Urothelium cell line (cell line): ENCODE measurements around the gene LDLR.

Source experiments
- DNase-seq: peaks from one replicate; pipeline ENCODE4 v3.0.0; 2011; ENCODE audit warnings: low spot score, mixed read lengths
- FAIRE-seq: peaks from 2 replicates; lab custom pipeline; 2011; peaks lifted over from hg19 to GRCh38; lab: Jason Lieb, UNC

Gene LDLR

DNA sequence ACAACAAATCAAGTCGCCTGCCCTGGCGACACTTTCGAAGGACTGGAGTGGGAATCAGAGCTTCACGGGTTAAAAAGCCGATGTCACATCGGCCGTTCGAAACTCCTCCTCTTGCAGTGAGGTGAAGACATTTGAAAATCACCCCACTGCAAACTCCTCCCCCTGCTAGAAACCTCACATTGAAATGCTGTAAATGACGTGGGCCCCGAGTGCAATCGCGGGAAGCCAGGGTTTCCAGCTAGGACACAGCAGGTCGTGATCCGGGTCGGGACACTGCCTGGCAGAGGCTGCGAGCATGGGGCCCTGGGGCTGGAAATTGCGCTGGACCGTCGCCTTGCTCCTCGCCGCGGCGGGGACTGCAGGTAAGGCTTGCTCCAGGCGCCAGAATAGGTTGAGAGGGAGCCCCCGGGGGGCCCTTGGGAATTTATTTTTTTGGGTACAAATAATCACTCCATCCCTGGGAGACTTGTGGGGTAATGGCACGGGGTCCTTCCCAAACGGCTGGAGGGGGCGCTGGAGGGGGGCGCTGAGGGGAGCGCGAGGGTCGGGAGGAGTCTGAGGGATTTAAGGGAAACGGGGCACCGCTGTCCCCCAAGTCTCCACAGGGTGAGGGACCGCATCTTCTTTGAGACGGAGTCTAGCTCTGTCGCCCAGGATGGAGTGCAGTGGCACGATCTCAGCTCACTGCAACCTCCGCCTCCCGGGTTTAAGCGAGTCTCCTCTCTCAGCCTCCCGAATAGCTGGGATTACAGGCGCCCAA, at the start of gene LDLR:
Gene LDLR, plus strand, starts transcription at position 210 of the 760 bp plus-strand sequence. Its CDS starts 86 bp downstream, at position 296.
- FAIRE-seq = no peak

GRCh38 chr19:11041194-11041593, 48.1 kb upstream of the LDLR start:
- FAIRE-seq = no peak

More for the DNA sequence above, at the start of gene LDLR:
- DNase-seq = peak; percentile 77

DNA sequence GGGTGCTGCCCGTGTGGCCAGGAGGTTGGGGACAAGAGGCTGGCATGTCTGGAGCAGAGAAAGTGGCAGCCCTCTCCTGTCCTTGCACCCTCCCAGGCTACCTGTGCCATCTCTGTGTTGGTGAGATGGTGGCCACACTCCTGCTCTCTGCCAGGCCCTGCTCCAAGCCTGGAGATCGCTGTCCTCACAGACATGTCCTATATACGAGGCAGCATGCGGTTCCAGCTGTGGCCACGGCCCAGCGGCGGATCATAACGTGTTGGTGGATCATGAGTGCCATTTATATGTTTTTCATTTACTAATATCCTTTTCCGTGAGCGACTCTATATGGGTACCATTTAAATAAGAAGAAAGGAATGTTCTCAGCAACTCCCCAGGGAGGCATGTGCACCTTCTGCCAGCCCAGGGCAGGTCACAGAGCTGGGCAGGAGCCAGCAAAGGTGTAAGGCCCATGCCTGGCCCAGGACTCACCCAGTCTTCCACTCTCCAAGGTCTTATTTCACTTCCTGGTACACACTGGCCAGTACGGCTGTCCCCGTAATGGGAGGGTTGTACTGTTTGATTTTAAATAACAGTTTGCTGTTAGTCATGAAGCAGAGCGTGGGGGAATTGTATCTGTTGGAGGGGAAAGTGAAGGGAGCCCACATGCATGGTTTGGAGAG, 47.2 kb upstream of the LDLR start:
- FAIRE-seq = no peak
- DNase-seq = no peak

More at GRCh38 chr19:11041194-11041593, 48.1 kb upstream of the LDLR start:
- DNase-seq = no peak

GRCh38 chr19:11044431-11044830, 44.8 kb upstream of the LDLR start:
- FAIRE-seq = no peak
- no peak for DNase-seq

DNA sequence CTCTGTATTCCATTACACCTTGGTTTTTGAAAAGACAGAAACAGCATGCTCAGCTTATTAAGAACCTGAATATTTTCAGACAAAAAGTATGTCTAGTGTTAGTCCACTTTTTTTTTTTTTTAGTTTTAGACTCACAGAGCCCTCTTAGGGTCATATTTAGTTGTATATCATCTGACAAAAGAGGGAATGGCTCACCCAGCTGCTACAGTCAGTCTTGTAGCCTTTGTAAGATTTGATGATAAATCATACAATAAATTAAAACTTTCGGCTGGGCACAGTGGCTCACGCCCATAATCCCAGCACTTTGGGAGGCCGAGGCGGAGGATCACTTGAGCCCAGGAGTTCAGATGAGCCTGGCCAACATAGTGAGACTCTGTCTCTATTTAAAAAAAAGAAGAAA, 43.7 kb upstream of the LDLR start:
- FAIRE-seq (no peak), DNase-seq (no peak)

DNA sequence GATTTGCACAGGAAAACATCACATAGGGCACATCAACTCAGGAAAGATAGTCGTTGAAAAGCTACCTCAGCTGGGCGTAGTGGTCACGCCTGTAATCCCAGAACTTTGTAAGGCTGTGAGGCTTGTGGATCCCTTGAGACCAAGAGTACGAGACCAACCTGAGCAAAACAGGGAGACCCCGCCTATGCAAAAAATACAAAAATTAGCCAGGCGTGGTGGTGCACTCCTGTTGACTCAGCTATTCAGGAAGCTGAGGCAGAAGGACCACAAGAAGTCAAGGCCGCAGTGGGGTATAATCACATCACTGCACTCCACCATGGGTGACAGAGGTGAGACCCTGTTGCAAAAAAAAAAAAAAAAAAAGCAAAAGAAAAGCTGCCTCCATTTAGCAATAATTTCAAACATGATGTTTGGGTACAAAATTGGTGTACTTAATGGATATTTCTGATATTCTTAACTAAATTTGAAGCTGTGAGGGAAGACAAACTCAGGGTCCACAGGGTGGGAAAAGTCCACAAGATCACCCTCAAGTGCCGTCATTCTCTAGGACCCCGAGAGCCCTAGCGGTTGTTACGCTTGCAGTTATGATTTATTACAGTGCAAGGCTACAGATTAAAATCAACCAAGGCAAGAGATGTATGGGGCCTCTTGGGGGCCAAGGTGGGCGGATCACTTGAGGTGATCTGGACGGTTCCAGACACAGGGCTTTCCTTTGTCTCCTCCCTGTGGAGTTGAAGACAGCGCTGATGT, 42.5 kb upstream of the LDLR start:
- DNase-seq = no peak
- no peak for FAIRE-seq

DNA sequence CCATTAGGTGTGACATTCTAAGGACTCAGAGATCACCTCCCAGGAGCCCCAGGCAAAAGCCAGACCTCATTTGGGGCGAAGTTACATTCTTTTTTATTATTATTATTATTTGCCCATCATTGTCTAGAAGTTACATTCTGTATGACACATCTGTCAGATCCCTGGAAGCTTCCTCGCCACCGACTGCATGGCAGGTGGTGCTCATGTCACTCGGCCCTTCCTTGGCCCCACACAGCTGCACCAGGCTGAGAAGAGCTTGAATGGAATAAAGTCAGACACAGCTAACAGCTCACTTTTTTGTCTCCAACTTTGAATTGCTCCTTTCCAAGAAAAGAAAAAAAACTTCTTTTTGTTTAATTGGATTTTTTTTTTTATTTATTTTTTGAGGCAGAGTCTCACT, 41.4 kb upstream of the LDLR start:
- FAIRE-seq (no peak), DNase-seq (no peak)

- FAIRE-seq (no peak), DNase-seq (no peak)
Measured at GRCh38 chr19:11050323-11051114, 38.7 kb upstream of the LDLR start.

GRCh38 chr19:11053817-11054195, 35.5 kb upstream of the LDLR start:
- DNase-seq = no peak
- no peak for FAIRE-seq

- FAIRE-seq (no peak), DNase-seq (no peak)
Measured at GRCh38 chr19:11054200-11054599, 35.1 kb upstream of the LDLR start.

DNA sequence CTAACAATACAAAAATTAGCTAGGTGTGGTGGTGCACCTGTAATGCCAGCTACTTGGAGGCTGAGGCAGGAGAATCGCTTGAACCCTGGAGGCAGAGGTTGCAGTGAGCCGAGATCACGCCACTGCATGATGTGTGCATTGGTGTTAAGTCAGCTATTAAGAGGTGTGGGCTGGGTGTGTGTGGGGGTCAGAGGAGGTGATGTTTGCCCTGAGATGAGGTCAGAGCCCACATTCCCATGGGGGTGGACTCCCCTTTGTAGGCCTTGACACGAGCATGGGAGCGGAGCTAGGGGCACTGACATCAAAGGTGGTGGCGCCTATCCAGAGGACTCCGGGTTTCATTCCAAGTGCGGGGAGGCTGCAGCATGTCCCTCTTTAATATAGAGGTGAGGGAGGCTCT, 34.6 kb upstream of the LDLR start:
- FAIRE-seq (no peak), DNase-seq (no peak)

DNA sequence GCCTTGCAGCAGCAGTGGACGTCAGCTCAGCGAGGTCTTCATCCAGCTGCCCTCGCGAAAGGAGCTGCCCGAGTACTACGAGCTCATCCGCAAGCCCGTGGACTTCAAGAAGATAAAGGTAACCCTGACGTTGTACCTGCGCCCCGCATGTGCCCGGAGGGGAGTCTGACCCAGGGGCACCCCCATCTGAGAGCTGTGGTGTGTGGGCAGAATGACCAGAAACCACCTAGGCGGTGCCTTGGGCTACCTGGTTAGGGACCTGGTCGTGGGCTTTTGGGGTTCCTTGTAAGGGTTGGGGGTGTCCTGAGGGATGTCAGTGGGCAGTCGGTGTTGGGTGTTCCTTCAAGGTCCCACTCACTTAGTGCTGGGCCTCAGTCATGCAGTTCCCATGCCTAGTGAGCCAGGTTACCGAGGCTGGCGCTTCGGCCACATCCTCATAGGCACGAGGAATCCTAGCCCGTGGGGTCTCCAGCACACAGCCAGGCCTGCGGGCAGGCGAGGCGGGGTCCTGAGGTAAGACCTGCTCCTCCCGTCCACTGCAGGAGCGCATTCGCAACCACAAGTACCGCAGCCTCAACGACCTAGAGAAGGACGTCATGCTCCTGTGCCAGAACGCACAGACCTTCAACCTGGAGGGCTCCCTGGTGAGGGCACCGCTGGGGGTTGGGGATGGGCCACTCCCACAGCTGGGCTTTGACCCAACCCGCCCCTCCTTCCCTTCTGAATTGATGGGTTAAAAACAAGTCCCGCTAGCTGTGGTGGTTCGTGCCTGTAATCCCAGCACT, 30.8 kb upstream of the LDLR start:
- FAIRE-seq = no peak
- no peak for DNase-seq

DNA sequence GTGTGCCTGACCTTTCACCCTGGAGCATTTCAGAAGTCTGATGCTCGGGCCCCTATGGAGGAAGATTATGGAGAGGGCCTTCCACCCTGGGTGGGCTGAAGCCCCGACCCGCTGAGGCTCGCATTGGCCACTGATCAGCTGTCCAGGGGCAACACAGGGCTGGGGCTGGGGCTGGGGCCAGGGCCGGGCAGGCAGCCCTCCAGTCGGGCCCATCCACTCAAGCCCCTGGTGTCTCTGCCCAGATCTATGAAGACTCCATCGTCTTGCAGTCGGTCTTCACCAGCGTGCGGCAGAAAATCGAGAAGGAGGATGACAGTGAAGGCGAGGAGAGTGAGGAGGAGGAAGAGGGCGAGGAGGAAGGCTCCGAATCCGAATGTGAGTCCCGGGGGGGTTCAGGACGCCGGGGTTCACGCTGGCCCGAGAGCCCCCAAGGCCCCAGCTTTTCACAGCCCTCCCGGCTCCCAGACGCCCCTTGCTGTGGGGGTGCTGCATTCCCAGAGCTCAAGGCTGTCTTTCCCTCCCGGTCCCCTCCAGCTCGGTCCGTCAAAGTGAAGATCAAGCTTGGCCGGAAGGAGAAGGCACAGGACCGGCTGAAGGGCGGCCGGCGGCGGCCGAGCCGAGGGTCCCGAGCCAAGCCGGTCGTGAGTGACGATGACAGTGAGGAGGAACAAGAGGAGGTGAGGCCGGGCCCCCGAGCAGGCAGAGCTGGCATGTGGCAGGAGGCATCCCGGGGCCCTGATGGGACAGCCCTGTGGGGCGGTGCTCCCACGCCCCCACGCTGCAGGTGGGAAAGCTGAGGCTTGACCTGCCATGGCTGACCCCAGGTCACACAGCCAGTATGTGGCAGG, 29.5 kb upstream of the LDLR start:
- no peak for FAIRE-seq

GRCh38 chr19:11061952-11062351, 27.3 kb upstream of the LDLR start:
- no peak for DNase-seq
- no peak for FAIRE-seq

More for the DNA sequence above, 29.5 kb upstream of the LDLR start:
- DNase-seq = no peak

GRCh38 chr19:11063434-11063833, 25.8 kb upstream of the LDLR start:
- FAIRE-seq = no peak

GRCh38 chr19:11064831-11065303, 24.4 kb upstream of the LDLR start:
- DNase-seq = peak; percentile 23
- FAIRE-seq = no peak

More at GRCh38 chr19:11063434-11063833, 25.8 kb upstream of the LDLR start:
- no peak for DNase-seq

- DNase-seq (no peak), FAIRE-seq (no peak)
Measured at GRCh38 chr19:11066326-11066725, 22.9 kb upstream of the LDLR start.

DNA sequence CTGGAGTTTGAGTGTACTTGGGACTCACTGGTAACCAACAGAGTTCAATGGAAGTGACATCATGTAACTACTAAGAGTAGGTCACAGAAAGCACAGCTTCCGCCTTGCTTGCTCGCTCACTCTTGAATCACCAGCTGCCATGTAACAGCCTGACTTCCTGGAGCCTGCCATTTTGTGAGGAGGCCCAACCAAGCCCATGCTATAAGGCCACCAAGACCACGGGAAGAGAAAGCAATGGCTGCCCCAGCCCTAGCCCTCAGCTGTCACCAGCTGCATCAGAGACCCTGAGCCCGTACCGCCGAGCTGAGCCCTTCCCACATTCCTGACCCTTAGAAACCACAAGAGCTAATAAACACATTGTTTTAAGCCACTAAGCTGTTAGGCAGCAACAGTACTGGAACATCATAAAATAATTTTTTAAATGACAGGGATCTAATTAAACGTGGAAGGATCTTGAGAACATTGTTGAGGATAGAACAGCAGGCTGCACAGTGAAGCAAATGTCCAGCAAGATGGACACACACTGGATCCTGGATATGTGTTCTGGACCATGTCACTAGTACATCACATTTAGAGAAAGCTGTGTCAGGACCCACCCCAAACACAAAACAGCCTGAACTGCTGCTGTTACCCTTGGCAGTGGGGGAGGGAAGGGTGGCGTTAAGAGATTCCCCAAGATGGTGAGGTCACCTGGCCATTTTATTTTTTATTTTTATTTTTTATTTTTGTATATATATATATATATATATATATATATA, 21.7 kb upstream of the LDLR start:
- FAIRE-seq = no peak
- no peak for DNase-seq
